HEK293 (cell line): ENCODE results near the gene SLC29A1.

Experiments
- CTCF ChIA-PET: fragments of 350-600 bp; formaldehyde crosslinking; extraction: SDS; loops from one replicate; lab custom pipeline; 2021; ENCODE audit warnings: antibody characterized with exemption; lab: Yijun Ruan, JAX
- POLR2A ChIA-PET: fragments of 300-600 bp; formaldehyde crosslinking; extraction: SDS; loops from one replicate; lab custom pipeline; 2020; ENCODE audit warnings: antibody characterized with exemption, inconsistent platforms; lab: Yijun Ruan, JAX
- H3K27ac ChIP-seq: fragments of 200-500 bp; sonication (Bioruptor generic); 2 replicates; pipeline ENCODE4 v1.5.1; 2014; ENCODE audit warnings: low read depth, low read length, control low read depth, inconsistent platforms; ENCODE audit errors: extremely low read depth
- H3K36me3 ChIP-seq, 2 experiments: fragments of 200-500 bp in 1 of 2; sonication (Bioruptor generic) in 1 of 2; 1 replicate in 1 of 2; 2 replicates in 1 of 2; pipeline ENCODE4 v1.5.1; 2014 to 2017; ENCODE audit warnings: inconsistent platforms in 2 of 2, low read length in 2 of 2; ENCODE audit not compliant: control insufficient read depth in 2 of 2, insufficient read depth in 1 of 2
- H3K4me1 ChIP-seq: fragments of 200-500 bp; sonication (Bioruptor generic); 2 replicates; pipeline ENCODE4 v1.5.1; 2014; ENCODE audit warnings: mild to moderate bottlenecking, low read length, inconsistent platforms; ENCODE audit not compliant: control insufficient read depth, insufficient read depth
- H3K4me3 ChIP-seq: 2 replicates; pipeline ENCODE4 v1.5.1; 2011; ENCODE audit warnings: low read depth, mild to moderate bottlenecking, control low read depth, low read length, moderate library complexity
- H3K9me3 ChIP-seq: fragments of 200-500 bp; sonication (Bioruptor generic); 2 replicates; pipeline ENCODE4 v1.5.1; 2014; ENCODE audit warnings: low read depth, low read length, inconsistent platforms; ENCODE audit not compliant: control insufficient read depth, insufficient read depth
- CTCF ChIP-seq: fragments of 450-650 bp; formaldehyde crosslinking; IDR thresholded peaks from 2 replicates; pipeline ENCODE4 v1.5.1; 2016; ENCODE audit warnings: missing biosample characterization, missing genetic modification characterization
- IKZF3 ChIP-seq: fragments of 450-650 bp; IDR thresholded peaks from 2 replicates; pipeline ENCODE4 v1.5.0; 2018; ENCODE audit warnings: missing biosample characterization, mild to moderate bottlenecking, missing genetic modification characterization, moderate library complexity
- REPIN1 ChIP-seq: fragments of 450-650 bp; formaldehyde crosslinking; IDR thresholded peaks from 2 replicates; pipeline ENCODE4 v1.5.1; 2017; ENCODE audit warnings: missing biosample characterization, missing genetic modification characterization, low read depth
- ZBTB10 ChIP-seq: fragments of 450-650 bp; formaldehyde crosslinking; IDR thresholded peaks from 2 replicates; pipeline ENCODE4 v1.5.1; 2016; ENCODE audit warnings: missing biosample characterization, missing genetic modification characterization
- ZBTB11 ChIP-seq: fragments of 450-650 bp; formaldehyde crosslinking; conservative IDR thresholded peaks from 2 replicates; pipeline ENCODE4 v1.5.1; 2016; ENCODE audit warnings: low read depth, missing biosample characterization, missing genetic modification characterization
- ZBTB17 ChIP-seq: fragments of 450-650 bp; formaldehyde crosslinking; IDR thresholded peaks from 2 replicates; pipeline ENCODE4 v1.5.1; 2016; ENCODE audit warnings: missing biosample characterization, missing genetic modification characterization
- ZFP37 ChIP-seq: fragments of 450-650 bp; formaldehyde crosslinking; IDR thresholded peaks from 2 replicates; pipeline ENCODE4 v1.5.1; 2016; ENCODE audit warnings: missing biosample characterization, missing genetic modification characterization
- ZIC2 ChIP-seq: fragments of 450-650 bp; formaldehyde crosslinking; IDR thresholded peaks from 2 replicates; pipeline ENCODE4 v1.5.1; 2016; ENCODE audit warnings: missing biosample characterization, missing genetic modification characterization
- ZNF121 ChIP-seq: fragments of 450-650 bp; formaldehyde crosslinking; IDR thresholded peaks from 2 replicates; pipeline ENCODE4 v1.5.1; 2016; ENCODE audit warnings: missing biosample characterization, missing genetic modification characterization
- ZNF140 ChIP-seq: fragments of 450-650 bp; formaldehyde crosslinking; IDR thresholded peaks from 2 replicates; pipeline ENCODE4 v1.5.1; 2016; ENCODE audit warnings: missing biosample characterization, missing genetic modification characterization
- ZNF169 ChIP-seq: fragments of 450-650 bp; formaldehyde crosslinking; IDR thresholded peaks from 2 replicates; pipeline ENCODE4 v1.5.1; 2016; ENCODE audit warnings: missing biosample characterization, missing genetic modification characterization
- ZNF18 ChIP-seq: fragments of 450-650 bp; formaldehyde crosslinking; IDR thresholded peaks from 2 replicates; pipeline ENCODE4 v1.5.1; 2016; ENCODE audit warnings: missing biosample characterization, missing genetic modification characterization
- ZNF19 ChIP-seq: fragments of 450-650 bp; formaldehyde crosslinking; IDR thresholded peaks from 2 replicates; pipeline ENCODE4; 2016; ENCODE audit warnings: missing biosample characterization, missing genetic modification characterization, low read depth
- ZNF311 ChIP-seq: fragments of 450-650 bp; formaldehyde crosslinking; IDR thresholded peaks from 2 replicates; pipeline ENCODE4 v1.5.1; 2017; ENCODE audit warnings: missing biosample characterization, missing genetic modification characterization, borderline replicate concordance
- ZNF513 ChIP-seq: fragments of 450-650 bp; IDR thresholded peaks from 2 replicates; pipeline ENCODE4 v1.5.1; 2018; ENCODE audit warnings: missing biosample characterization, missing genetic modification characterization
- ZNF654 ChIP-seq: fragments of 450-650 bp; formaldehyde crosslinking; IDR thresholded peaks from 2 replicates; pipeline ENCODE4 v1.5.1; 2016; ENCODE audit warnings: low read depth, missing biosample characterization, missing genetic modification characterization
- ZNF837 ChIP-seq: fragments of 450-650 bp; formaldehyde crosslinking; IDR thresholded peaks from 2 replicates; pipeline ENCODE4 v1.5.1; 2016; ENCODE audit warnings: missing biosample characterization, missing genetic modification characterization
- ZSCAN4 ChIP-seq: fragments of 450-650 bp; formaldehyde crosslinking; IDR thresholded peaks from 2 replicates; pipeline ENCODE4 v1.5.1; 2017; ENCODE audit warnings: missing biosample characterization, missing genetic modification characterization

SLC29A1 gene

GRCh38 chr6:44251576-44252524 is 28.5 kb downstream of the SLC29A1 start:
- Histone ChIP-seq H3K36me3 (peaks cover 28 to 86% of the 10 kb centered on the region in 2 experiments), H3K4me1 (no peaks in the 10 kb centered on the region), H3K4me3 (no peak overlapping the region), H3K27ac (no peak overlapping the region), H3K9me3 (no peaks in the 10 kb centered on the region)
- ChIA-PET POLR2A (interaction anchor here (0.7 to 2.3 kb wide), 3 partner anchors 11 to 79 kb away, joined by 3 to 6 read pairs (median 4); partner anchors contain the start of gene SLC29A1), CTCF (interaction anchor here (0.6 to 2.6 kb wide), 9 partner anchors 8 to 173 kb away, joined by 3 to 10 read pairs (median 6); no protein-coding TSS in a partner anchor)
- TF ChIP-seq ZIC2 (tag by site-specific recombination) (no peak), ZBTB10 (no peak), ZSCAN4 (tag by site-specific recombination) (no peak), ZNF121 (tag by site-specific recombination) (no peak), ZNF513 (tag by site-specific recombination) (peak; percentile 64), ZNF19 (no peak)

GRCh38 chr6:44253307-44254101 is 30.1 kb downstream of the SLC29A1 start:
- Histone ChIP-seq H3K4me1 (no peaks in the 10 kb centered on the region), H3K27ac (no peak overlapping the region; the same call in 1 of the 2 replicates), H3K4me3 (no peak overlapping the region), H3K36me3 (peaks cover 28 to 76% of the 10 kb centered on the region in 2 experiments), H3K9me3 (no peaks in the 10 kb centered on the region)
- POLR2A ChIA-PET: interaction anchor here (0.6 to 2.3 kb wide), 3 partner anchors 16 to 35 kb away, joined by 3 to 7 read pairs (median 6); partner anchors contain the start of gene SLC29A1
- CTCF ChIA-PET: interaction anchor here (0.6 to 2.5 kb wide), 18 partner anchors 9 to 1804 kb away, joined by 3 to 12 read pairs (median 3); partner anchors contain the start of gene SLC29A1
- TF ChIP-seq ZNF654 (peak; percentile 29), ZNF140 (tag by site-specific recombination) (no peak), ZBTB11 (tag by site-specific recombination) (peak; percentile 46; the same call in 1 of the 2 replicates), ZNF311 (tag by site-specific recombination) (no peak), ZNF169 (tag by site-specific recombination) (no peak), ZBTB17 (tag by site-specific recombination) (peak; percentile 70), ZFP37 (tag by site-specific recombination) (0 out of 2 replicates have a peak, but pooled peaks have one; percentile 4), ZNF18 (tag by site-specific recombination) (no peak), ZNF837 (tag by site-specific recombination) (no peak), CTCF (tag by site-specific recombination) (peak; percentile 61), REPIN1 (tag by site-specific recombination) (no peak), IKZF3 (0 out of 2 replicates have a peak, but pooled peaks have one; percentile 11)
